Activated naive CD8-positive, alpha-beta T cell treated with anti-CD3 and anti-CD28 coated beads, Interleukin-2, amount 50 U/mL, for 16 hours (primary cell): Measurements from ENCODE around the gene VSIG4.
"Not testable (repeated sequence)": the region's sequence is repeated elsewhere in the genome, so short reads cannot be mapped to it uniquely, and the experiment has no call there.

Source experiments
- DNase-seq: peaks from one replicate; pipeline ENCODE4 v3.0.0-alpha.2; 2020; ENCODE audit warnings: low read depth, low spot score

Gene VSIG4

GRCh38 chrX:66039944-66040343 is at the start of gene VSIG4:
VSIG4 (minus strand) TSS chrX:66040080; CDS start chrX:66039998, 82 bp downstream.
- no peak for DNase-seq

DNA sequence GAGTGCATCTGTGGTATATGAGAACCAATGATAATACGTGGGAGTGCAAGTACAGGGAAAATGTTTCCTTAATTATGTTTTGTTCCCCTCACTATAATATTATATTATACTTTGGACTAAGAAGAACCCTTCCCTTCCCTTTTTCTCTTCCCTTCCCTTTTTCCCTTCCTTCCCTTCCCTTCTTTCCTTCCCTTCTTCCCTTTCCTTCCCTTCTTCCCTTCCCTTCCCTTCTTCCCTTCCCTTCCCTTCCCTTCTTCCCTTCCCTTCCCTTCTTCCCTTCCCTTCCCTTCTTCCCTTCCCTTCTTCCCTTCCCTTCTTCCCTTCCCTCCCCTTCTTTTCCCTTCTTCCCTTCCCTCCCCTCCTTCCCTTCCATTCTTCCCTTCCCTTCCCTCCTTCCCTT is 36.9 kb upstream of the VSIG4 start:
- no peak for DNase-seq

GRCh38 chrX:66074920-66075879 is 35.3 kb upstream of the VSIG4 start:
- DNase-seq = no peak

DNA sequence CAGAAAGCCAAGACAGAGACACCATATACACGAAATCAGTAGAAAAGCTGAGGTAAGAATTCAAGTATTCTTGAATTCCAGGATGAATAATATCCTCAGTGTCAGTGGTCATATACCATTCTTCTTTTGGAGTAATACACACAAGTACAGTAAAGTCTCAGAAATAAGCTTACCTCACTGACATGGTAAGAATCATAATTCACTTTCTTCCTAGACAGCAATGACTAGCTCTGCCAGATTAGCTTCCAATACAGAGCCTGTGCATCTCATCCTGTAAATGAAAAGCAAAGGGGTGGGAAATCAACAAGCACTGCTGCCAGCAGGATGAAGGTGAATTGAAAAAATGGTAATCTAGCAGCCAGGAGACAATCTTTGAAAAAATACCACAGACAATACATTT is 31.2 kb upstream of the VSIG4 start:
- DNase-seq = no peak

GRCh38 chrX:66064261-66064660 is 24.4 kb upstream of the VSIG4 start:
- DNase-seq = no peak

GRCh38 chrX:66057019-66057418 is 17.1 kb upstream of the VSIG4 start:
- DNase-seq = not testable (repeated sequence)

DNA sequence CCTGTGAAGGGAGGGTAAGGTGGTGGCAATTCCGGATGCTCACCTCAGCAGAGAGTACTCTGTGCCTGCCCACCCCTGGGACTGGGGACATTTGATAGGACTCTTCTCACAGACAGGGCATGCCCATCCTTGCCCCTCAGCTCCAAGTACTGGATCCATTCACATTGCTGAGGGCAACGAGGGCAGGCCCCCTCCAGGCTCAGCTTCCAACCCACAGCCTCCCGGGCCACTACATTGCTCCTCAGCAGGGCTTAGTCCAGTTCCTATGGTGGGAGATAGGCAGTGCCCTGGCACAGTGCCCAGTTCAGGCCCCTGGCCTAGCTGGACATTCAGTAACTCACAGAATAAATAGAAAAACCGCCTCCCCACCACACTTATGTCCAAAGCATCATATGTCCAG is 15.1 kb upstream of the VSIG4 start:
- DNase-seq = no peak

- no peak for DNase-seq
Observed at GRCh38 chrX:66053414-66053813, 13.5 kb upstream of the VSIG4 start.

DNA sequence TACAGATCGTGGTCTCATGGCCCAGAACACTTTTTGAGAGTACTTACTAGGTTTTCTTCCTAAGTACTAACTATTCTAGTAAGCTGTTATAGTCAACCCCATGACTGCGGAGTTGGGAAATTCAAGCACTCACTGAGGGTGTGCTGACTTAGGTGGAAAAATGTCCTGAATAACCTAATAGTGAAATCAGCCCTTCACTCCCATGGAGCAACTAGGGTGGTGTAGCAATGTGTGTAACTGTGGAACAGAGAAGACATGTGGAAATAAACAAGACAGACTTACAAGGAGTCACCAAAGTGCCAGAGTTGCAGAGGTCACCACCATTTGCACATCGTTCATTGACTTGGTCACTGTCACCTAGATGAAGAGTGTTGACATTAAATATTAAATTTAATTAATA is 12.1 kb upstream of the VSIG4 start:
- DNase-seq = no peak

DNA sequence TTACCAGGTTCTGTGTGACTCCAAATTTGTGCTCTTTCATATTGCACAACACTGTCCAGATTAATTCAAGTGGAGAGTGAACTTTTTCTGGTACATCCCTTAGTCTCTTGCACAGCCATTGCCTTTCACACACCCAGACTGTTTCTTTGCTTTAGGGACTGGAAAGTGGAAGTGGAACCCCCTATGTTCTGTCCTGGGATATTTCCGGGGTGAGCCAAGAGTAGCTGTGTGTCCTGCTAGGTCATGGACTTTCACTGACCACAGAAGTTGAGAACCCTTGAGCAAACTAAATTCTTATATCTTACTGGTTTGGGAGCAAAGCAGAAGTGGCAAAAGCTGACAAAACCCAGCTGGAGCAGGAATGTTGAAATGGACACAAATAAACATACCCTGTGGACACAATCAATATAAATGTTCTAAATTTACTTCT is 10.3 kb upstream of the VSIG4 start:
- no peak for DNase-seq

GRCh38 chrX:66049056-66049455 is 9.2 kb upstream of the VSIG4 start:
- DNase-seq = no peak

- peak; percentile 14 for DNase-seq
Observed at GRCh38 chrX:66046612-66047235, 6.8 kb upstream of the VSIG4 start.

DNA sequence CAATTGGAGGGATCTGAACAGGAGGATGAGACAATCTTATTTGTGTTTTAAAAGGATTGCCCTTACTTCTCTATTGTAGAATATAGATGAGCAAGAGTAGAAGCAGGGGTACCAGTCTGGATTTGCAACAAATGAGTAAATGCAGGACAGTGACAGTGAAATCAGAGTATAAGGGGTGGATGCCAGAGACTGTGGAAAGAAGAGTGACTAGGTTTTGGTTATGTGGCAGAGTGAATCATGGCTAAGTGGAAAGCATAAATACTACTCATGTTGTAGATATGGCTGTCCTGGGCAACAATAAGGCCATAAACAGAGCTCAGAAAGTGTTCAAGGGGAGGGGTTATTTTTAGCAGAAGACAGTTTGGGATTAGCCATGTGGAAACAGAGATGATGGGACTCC is 6.0 kb upstream of the VSIG4 start:
- DNase-seq = no peak

GRCh38 chrX:66043584-66043983 is 3.7 kb upstream of the VSIG4 start:
- no peak for DNase-seq

- no peak for DNase-seq
Observed at GRCh38 chrX:66042307-66043077, 2.6 kb upstream of the VSIG4 start.

DNA sequence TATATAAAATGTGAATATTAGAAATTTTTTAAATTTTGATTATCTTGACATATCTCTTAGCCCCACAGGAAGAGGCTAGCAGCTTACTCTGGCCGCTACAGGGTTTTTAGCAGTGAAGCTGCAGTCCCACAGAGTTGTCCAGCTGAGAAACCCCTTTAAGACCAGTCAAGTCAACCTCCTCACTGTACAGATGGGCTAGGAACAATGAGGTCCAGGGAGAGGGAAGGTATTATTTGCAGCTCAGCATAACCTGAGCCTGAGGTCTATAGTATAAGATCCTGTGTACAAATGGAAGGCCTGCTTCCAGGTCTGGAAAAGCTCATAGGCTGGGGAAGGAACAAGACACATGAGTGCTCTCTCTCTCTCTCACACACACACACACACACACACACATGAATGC is 1.8 kb downstream of the VSIG4 start:
- no peak for DNase-seq

- DNase-seq = no peak
Observed at GRCh38 chrX:66036231-66036630, 3.6 kb downstream of the VSIG4 start.

- DNase-seq = no peak
Observed at GRCh38 chrX:66035667-66036066, 4.2 kb downstream of the VSIG4 start.

DNA sequence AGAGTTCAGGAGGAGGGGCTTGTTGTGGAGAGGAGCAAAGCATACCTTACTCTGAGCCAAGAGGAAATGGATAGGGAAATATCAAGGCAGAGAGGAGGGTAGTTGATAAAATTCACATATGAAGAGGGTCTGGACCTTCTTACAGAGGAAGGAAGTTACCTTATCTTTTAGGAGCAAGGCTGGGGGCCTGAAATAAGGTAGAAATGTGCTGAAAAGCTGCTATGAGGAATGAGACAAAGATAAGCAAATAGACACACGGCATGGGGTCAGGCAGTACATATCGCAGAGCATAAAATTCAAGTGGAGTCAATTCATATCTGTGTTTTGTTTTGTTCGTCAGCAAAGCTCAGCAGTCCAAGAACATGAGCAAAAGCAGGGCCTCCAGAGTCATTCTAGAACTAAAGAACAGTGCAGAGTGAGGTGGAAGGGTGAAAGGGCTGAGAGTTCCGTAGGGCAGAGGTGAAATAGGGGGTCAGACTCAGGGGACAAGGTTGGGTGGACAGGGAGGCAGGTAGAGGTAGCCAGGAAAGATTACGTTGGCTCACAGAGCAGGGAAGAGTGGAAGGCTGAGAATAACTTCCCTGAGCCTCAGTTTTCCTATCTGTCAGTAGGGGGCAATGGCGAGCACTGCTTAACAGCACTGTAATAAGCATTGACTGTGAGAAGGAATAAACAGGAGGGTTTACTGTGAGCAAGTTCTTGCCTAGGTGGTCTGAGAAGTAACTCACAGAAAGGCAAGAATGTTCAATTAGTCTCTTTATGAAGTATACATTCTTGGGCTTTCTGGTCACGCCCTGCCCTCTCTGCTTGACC is 9.2 kb downstream of the VSIG4 start:
- DNase-seq = no peak

- DNase-seq = no peak
Observed at GRCh38 chrX:66028936-66029335, 10.9 kb downstream of the VSIG4 start.

DNA sequence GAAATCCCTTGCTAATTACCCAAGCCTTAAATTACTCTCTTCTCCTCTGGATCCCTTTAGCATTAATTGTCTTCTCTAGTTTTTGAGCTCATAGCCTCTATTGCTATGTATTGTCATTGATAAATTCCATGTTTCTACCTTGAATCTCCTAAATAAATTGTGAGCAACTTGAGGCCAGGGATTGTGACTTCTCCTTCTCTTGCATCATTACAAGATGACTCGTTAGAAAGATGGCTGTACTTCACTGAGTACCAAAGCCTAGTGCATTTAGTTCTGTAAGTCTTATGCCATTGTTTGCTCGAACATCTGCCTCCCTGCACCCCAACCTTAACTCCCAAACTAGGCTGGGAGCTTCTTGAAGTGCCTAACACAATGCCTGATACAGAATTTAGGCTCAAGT is 15.3 kb downstream of the VSIG4 start:
- DNase-seq = no peak
